ENCODE data around the gene TBCK.

- TF ChIP-seq POLR2A (IDR thresholded peaks at IDR 0.05; ENCODE audit: low read depth, low read length) (no peak), CTCF (IDR thresholded peaks at IDR 0.05; ENCODE audit: extremely low read depth in 1 of 2, insufficient read depth in 1 of 2, low read depth in 1 of 2, low read length in 2 of 2) (no peak), MYC (IDR thresholded peaks at IDR 0.05; ENCODE audit: low read depth, low read length) (no peak), MAX (IDR thresholded peaks at IDR 0.05; ENCODE audit: insufficient read depth, insufficient read length) (no peak)
These were observed 14.0 kb downstream of the TBCK start for GRCh38 chr4:106302062-106302438.
